HCT116 (cell line): ENCODE data around the gene SUPT3H. TPM values are rescaled to one million over a fixed set of nuclear protein-coding genes. Genes with fewer than 3 reads are reported as not detected.

ENCODE experiments used
- ATAC-seq: fragments of 200-7000 bp; cut with Tn5 transposase; 2 replicates; pipeline ENCODE4 v1.9.1; 2020; ENCODE audit warnings: mild to moderate bottlenecking, moderate library complexity
- BruUV-seq: library from RNA; stranded (reverse); fragments of 400-500 nt; replicated peaks from 2 replicates; lab custom pipeline; 2021; lab: Mats Ljungman, UMichigan
- CTCF ChIA-PET: fragments of 300-600 bp; sonication (Branson Sonifier 250); formaldehyde crosslinking; loops from one replicate; lab custom pipeline; 2021; ENCODE audit warnings: antibody characterized with exemption; lab: Charles Lee
- POLR2A ChIA-PET: fragments of 300-600, 350-600 bp; sonication (Branson Sonifier 250); formaldehyde crosslinking; loops from one replicate; lab custom pipeline; 2021; ENCODE audit warnings: antibody characterized with exemption; lab: Charles Lee
- RAD21 ChIA-PET, 2 experiments: fragments of 300-600 bp; sonication (Branson Sonifier 250); formaldehyde crosslinking; loops; one replicate each; lab custom pipeline; 2023; ENCODE audit warnings: low total read pairs in 2 of 2; ENCODE audit not compliant: uncharacterized antibody in 2 of 2, unreplicated experiment in 2 of 2, low non-redundant PET in 1 of 2; lab: Charles Lee
- DNase-seq: peaks from one replicate; pipeline ENCODE4 v3.0.0-alpha.2; 2010; ENCODE audit warnings: low read depth, low spot score
- H2AFZ ChIP-seq: fragments of 200-600 bp; shearing (Covaris generic), sonication (generic); 2 replicates; pipeline ENCODE4 v1.6.1; 2017; ENCODE audit warnings: low read depth, mixed run types, mixed read lengths, antibody characterized with exemption, low read length; ENCODE audit not compliant: poor library complexity, severe bottlenecking
- H3K27ac ChIP-seq: 2 replicates; pipeline ENCODE4 v1.5.1; 2012; ENCODE audit warnings: low read depth, low read length
- H3K27me3 ChIP-seq: fragments of 200-600 bp; sonication (generic); 2 replicates; pipeline ENCODE4 v1.6.1; 2016; ENCODE audit warnings: mixed run types, low read length, mixed read lengths; ENCODE audit not compliant: insufficient read depth
- H3K36me3 ChIP-seq, 2 experiments: fragments of 200-500 bp in 1 of 2; fragments of 200-600 bp in 1 of 2; sonication (Bioruptor generic) in 1 of 2; sonication (generic) in 1 of 2; 2 replicates each; pipeline versions ENCODE4 v1.5.1 to v1.6.1; 2014 to 2016; ENCODE audit warnings: low read length in 2 of 2, inconsistent platforms in 1 of 2, mixed read lengths in 1 of 2, mixed run types in 1 of 2; ENCODE audit not compliant: insufficient read depth in 2 of 2, control insufficient read depth in 1 of 2
- H3K4me1 ChIP-seq, 2 experiments: fragments of 200-600 bp in 1 of 2; sonication (generic) in 1 of 2; 2 replicates each; pipeline versions ENCODE4 v1.5.1 to v1.6.1; 2012 to 2017; ENCODE audit warnings: low read length in 2 of 2, inconsistent platforms in 1 of 2, mild to moderate bottlenecking in 1 of 2, mixed read lengths in 1 of 2, mixed run types in 1 of 2, moderate library complexity in 1 of 2; ENCODE audit not compliant: insufficient read depth in 2 of 2, control insufficient read depth in 1 of 2
- H3K4me2 ChIP-seq: fragments of 200-600 bp; sonication (generic); 2 replicates; pipeline ENCODE4 v1.6.1; 2017; ENCODE audit warnings: mixed run types, low read length, mixed read lengths
- H3K4me3 ChIP-seq, 2 experiments: fragments of 200-600 bp in 1 of 2; sonication (generic) in 1 of 2; replicated peaks in 1 of 2; 2 replicates each; pipeline ENCODE4 v1.5.1; 2011 to 2016; ENCODE audit warnings: low read length in 2 of 2, control low read depth in 1 of 2, low read depth in 1 of 2, mild to moderate bottlenecking in 1 of 2, mixed read lengths in 1 of 2, mixed run types in 1 of 2
- H3K79me2 ChIP-seq: fragments of 200-600 bp; sonication (generic); 2 replicates; pipeline ENCODE4 v1.6.1; 2017; ENCODE audit warnings: mild to moderate bottlenecking, mixed run types, low read length, moderate library complexity, mixed read lengths; ENCODE audit not compliant: insufficient read depth
- H3K9ac ChIP-seq: fragments of 200-600 bp; sonication (generic); 2 replicates; pipeline ENCODE4 v1.6.1; 2016; ENCODE audit warnings: low read length, mixed read lengths
- H3K9me2 ChIP-seq: fragments of 200-600 bp; sonication (generic), shearing (Covaris generic); 2 replicates; pipeline ENCODE4 v1.6.1; 2017; ENCODE audit warnings: mixed run types, mild to moderate bottlenecking, moderate library complexity; ENCODE audit not compliant: insufficient read depth
- H3K9me3 ChIP-seq, 2 experiments: fragments of 200-500 bp in 1 of 2; fragments of 200-600 bp in 1 of 2; sonication (Bioruptor generic) in 1 of 2; sonication (generic) in 1 of 2; 2 replicates each; pipeline ENCODE4 v1.6.1; 2014 to 2017; ENCODE audit warnings: low read length in 2 of 2, mixed read lengths in 2 of 2, inconsistent platforms in 1 of 2, low read depth in 1 of 2, mild to moderate bottlenecking in 1 of 2, mixed run types in 1 of 2, moderate library complexity in 1 of 2; ENCODE audit not compliant: control insufficient read depth in 1 of 2, insufficient read depth in 1 of 2
- H4K20me1 ChIP-seq: fragments of 200-600 bp; sonication (generic), shearing (Covaris generic); 2 replicates; pipeline ENCODE4 v1.6.1; 2017; ENCODE audit warnings: mixed run types, mild to moderate bottlenecking, moderate library complexity; ENCODE audit not compliant: insufficient read depth
- ATF3 ChIP-seq: IDR thresholded peaks from 2 replicates; pipeline ENCODE4 v1.6.1; 2012
- EZH2phosphoT487 ChIP-seq: fragments of 200-600 bp; IDR thresholded peaks from 2 replicates; pipeline ENCODE4 v1.6.1; 2018; ENCODE audit warnings: antibody characterized with exemption, borderline replicate concordance
- JUND ChIP-seq: IDR thresholded peaks from 2 replicates; pipeline ENCODE4 v1.6.1; 2012
- MAX ChIP-seq: IDR thresholded peaks from 2 replicates; pipeline ENCODE4 v1.6.1; 2012
- SIN3A ChIP-seq: IDR thresholded peaks from 2 replicates; pipeline ENCODE4 v1.6.1; 2012; ENCODE audit warnings: low read depth
- SP1 ChIP-seq: IDR thresholded peaks from 2 replicates; pipeline ENCODE4 v1.6.1; 2012; ENCODE audit warnings: low read depth
- YY1 ChIP-seq: IDR thresholded peaks from 2 replicates; pipeline ENCODE4 v1.6.1; 2011; ENCODE audit warnings: low read length, low read depth, moderate library complexity, mild to moderate bottlenecking; ENCODE audit not compliant: insufficient replicate concordance; ENCODE audit errors: extremely low read depth
- ZBTB33 ChIP-seq: IDR thresholded peaks from 2 replicates; pipeline ENCODE4 v1.6.1; 2011; ENCODE audit warnings: mild to moderate bottlenecking, low read length, moderate library complexity; ENCODE audit not compliant: insufficient replicate concordance; ENCODE audit errors: extremely low read depth
- ZNF274 ChIP-seq: fragments of 200-500 bp; sonication (Bioruptor generic); IDR thresholded peaks from 2 replicates; pipeline ENCODE4 v1.6.1; 2014; ENCODE audit warnings: mild to moderate bottlenecking, low read depth, low read length, inconsistent platforms
- intact Hi-C: fragments of 100-400 bp; cut with micrococcal nuclease; formaldehyde crosslinking; loops from 2 replicates; pipeline ENCODE4 v1.10.0; 2022
- total RNA-seq: library from RNA; stranded (reverse); gene quantifications from one replicate; pipeline ENCODE4 v1.2.1, GENCODE V29; 2021; ENCODE audit not compliant: unreplicated experiment

The SUPT3H gene
- total RNA-seq, 1 experiment from 2014 or later = 7.4 TPM

- TF ChIP-seq ZBTB33 = no peak
- no peak for TF ChIP-seq EZH2phosphoT487
- TF ChIP-seq YY1 = no peak
- no peak for TF ChIP-seq MAX
- TF ChIP-seq SIN3A = no peak
- no peak for TF ChIP-seq ATF3
- TF ChIP-seq SP1 = no peak
- TF ChIP-seq ZNF274 = no peak
These were observed 299.3 kb downstream of the SUPT3H start (continued) for GRCh38 chr6:45078432-45078831.

- ChIA-PET RAD21 (no interaction called here), CTCF (no interaction called here), POLR2A (no interaction called here)
- H3K27me3 ChIP-seq = no peaks in the 10 kb centered on the region
- intact Hi-C loops = no loop called here
- no peak overlapping the region for H2AFZ ChIP-seq
- H3K79me2 ChIP-seq = no peaks in the 10 kb centered on the region
- TF ChIP-seq JUND (no peak), YY1 (no peak)
- no peaks in the 10 kb centered on the region for H3K9me2 ChIP-seq
- H3K36me3 ChIP-seq = no peaks in the 10 kb centered on the region
- BruUV-seq = no TSS peak
- no peaks in the 10 kb centered on the region for H3K4me1 ChIP-seq
- H3K27ac ChIP-seq = no peak overlapping the region
- DNase-seq (no peak), ATAC-seq (no peak)
- H3K4me2 ChIP-seq = no peak overlapping the region
- H4K20me1 ChIP-seq = no peaks in the 10 kb centered on the region
- no peak overlapping the region for H3K4me3 ChIP-seq
- H3K9me3 ChIP-seq = no peaks in the 10 kb centered on the region
- no peak overlapping the region for H3K9ac ChIP-seq
These were observed 301.4 kb downstream of the SUPT3H start for GRCh38 chr6:45076217-45076930.
